ENCODE results near the gene SEL1L. TPM values are rescaled to one million over a fixed set of nuclear protein-coding genes. Genes with fewer than 3 reads are reported as not detected.

Gene SEL1L
- total and polyA plus RNA-seq, 2 of the 13 experiments (the other 11 are each of a cell fraction or from before 2014, with no cell fraction given), result 15.3 to 61.0 TPM

GRCh38 chr14:81436296-81437138 is 97.1 kb downstream of the SEL1L start:
- H4K20me1 ChIP-seq (ENCODE audit: insufficient read depth, low read length), result no peaks in the 10 kb centered on the region
- H3K27me3 ChIP-seq (ENCODE audit: control insufficient read depth in 1 of 2, insufficient read depth in 2 of 2, low read length in 2 of 2), result no peaks in the 10 kb centered on the region; a peak in 2 of 5 replicates
- H3K4me1 ChIP-seq (ENCODE audit: insufficient read depth, low read length), result peaks cover 22% of the 10 kb centered on the region
- no peaks in the 10 kb centered on the region for H3K9me3 ChIP-seq (ENCODE audit: low read length)
- no peak overlapping the region for H3K27ac ChIP-seq (ENCODE audit: extremely low read length, insufficient read depth, low read length)
- POLR2A ChIA-PET, result interaction anchor here (0.9 to 2.5 kb wide), 6 partner anchors 10 to 217 kb away, joined by 3 to 14 read pairs (median 6); partner anchors contain the start of genes GTF2A1 and SEL1L
- FAIRE-seq (no peak), DNase-seq (ENCODE audit: low spot score) (peak; percentile 54), ATAC-seq (peak; percentile 93)
- no peak overlapping the region for H3K9ac ChIP-seq (ENCODE audit: insufficient read depth, low read depth, low read length)
- peak overlapping the region; percentile 30 for H2AFZ ChIP-seq (ENCODE audit: low read length)
- peak overlapping the region; percentile 48 to 84 (median 71) for H3K4me3 ChIP-seq (replicated peaks in 1 of 3; ENCODE audit: insufficient read depth in 1 of 3, low read depth in 2 of 3, low read length in 3 of 3)
- CTCF ChIA-PET (ENCODE audit: low intra/inter-chr PET ratio, low total read pairs), result interaction anchor here (1.0 kb wide), 1 partner anchor 168 kb away, joined by 3 read pairs; no protein-coding TSS in a partner anchor
- in situ Hi-C loops (cut with HindIII; ENCODE audit: extremely low pct_ligation_motif_present, low pct_unique_long_range_greater_than_20kb) (no loop called here), intact Hi-C loops (cut with micrococcal nuclease; ENCODE audit: unreplicated experiment) (no loop called here)
- H3K36me3 ChIP-seq (replicated peaks in 1 of 2; ENCODE audit: control insufficient read depth in 1 of 2, insufficient read depth in 2 of 2, low read length in 2 of 2), result no peaks in the 10 kb centered on the region
- H3K79me2 ChIP-seq (ENCODE audit: insufficient read depth, low read length), result no peaks in the 10 kb centered on the region
- 7% methylated on average over 6 of the region's 79 CpGs for WGBS (ENCODE audit: low lambda C conversion rate)
- BruUV-seq (replicated peaks), result no TSS peak
- peak overlapping the region; percentile 94 for H3K4me2 ChIP-seq (ENCODE audit: low read depth, low read length)
- TF ChIP-seq ZFP62 (CRISPR knock-in tag; IDR thresholded peaks at IDR 0.05) (no peak), HMGXB3 (CRISPR knock-in tag; IDR thresholded peaks at IDR 0.05; ENCODE audit: borderline replicate concordance) (peak; percentile 41; the same call in 1 of the 2 replicates), MEIS1 (CRISPR knock-in tag; IDR thresholded peaks at IDR 0.05; ENCODE audit: borderline replicate concordance) (0 out of 2 replicates have a peak, but pooled peaks have one; percentile 48), RBFOX2 (IDR thresholded peaks at IDR 0.05; ENCODE audit: low read depth, low read length) (peak; percentile 56; the same call in 1 of the 2 replicates), ELF1 (CRISPR knock-in tag; IDR thresholded peaks at IDR 0.05) (no peak), THAP7 (CRISPR knock-in tag; IDR thresholded peaks at IDR 0.05) (peak; percentile 76; the same call in 1 of the 2 replicates), ZNF24 (IDR thresholded peaks at IDR 0.05) (no peak), ZNF12 (CRISPR knock-in tag; IDR thresholded peaks at IDR 0.05) (no peak), ZSCAN22 (CRISPR knock-in tag; IDR thresholded peaks at IDR 0.05) (peak; percentile 44; the same call in 1 of the 2 replicates), ZNF777 (CRISPR knock-in tag; IDR thresholded peaks at IDR 0.05) (0 out of 2 replicates have a peak, but pooled peaks have one; percentile 36), ZNF776 (CRISPR knock-in tag; IDR thresholded peaks at IDR 0.05) (peak; percentile 56; the same call in 1 of the 2 replicates), SALL1 (CRISPR knock-in tag; IDR thresholded peaks at IDR 0.05) (peak; percentile 69), ZNF17 (CRISPR knock-in tag; IDR thresholded peaks at IDR 0.05) (no peak), TMF1 (CRISPR knock-in tag; IDR thresholded peaks at IDR 0.05; ENCODE audit: low read depth) (peak; percentile 77), EP300 (IDR thresholded peaks at IDR 0.05; ENCODE audit: low read depth in 2 of 2, low read length in 2 of 2) (no peak), EP300 (CRISPR knock-in tag; IDR thresholded peaks at IDR 0.05; ENCODE audit: borderline replicate concordance) (peak; percentile 24; the same call in 1 of the 2 replicates), NR3C1 (CRISPR knock-in tag; IDR thresholded peaks at IDR 0.05) (no peak)
